HG02870 (cell line): Measurements from ENCODE around the gene UNC5C.

Experiments
- ATAC-seq: cut with Tn5 transposase; IDR thresholded peaks from one replicate; pipeline ENCODE4 v1.9.1; 2021; ENCODE audit warnings: mild to moderate bottlenecking, moderate library complexity; ENCODE audit not compliant: unreplicated experiment

UNC5C gene

GRCh38 chr4:95410387-95410977 is 138.3 kb downstream of the UNC5C start:
- ATAC-seq = no peak

DNA sequence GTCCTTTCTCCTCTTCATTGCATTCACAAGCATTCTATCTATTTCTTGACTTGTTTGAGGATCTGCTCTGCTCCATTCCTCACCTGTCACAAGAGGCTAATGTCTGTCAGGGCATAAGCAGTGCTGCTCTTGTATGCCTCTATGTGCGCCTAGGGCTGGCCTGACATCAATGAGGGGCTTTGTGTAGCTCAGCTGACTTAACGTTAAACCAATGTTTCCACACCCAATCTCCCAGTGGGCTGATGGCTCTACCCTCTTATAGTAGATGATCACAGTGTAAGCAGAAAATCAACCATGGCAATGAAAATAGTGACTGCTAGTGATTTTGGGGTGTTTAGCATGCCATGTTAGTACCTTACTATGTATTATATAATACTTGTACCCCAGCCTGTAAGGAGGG is 139.0 kb downstream of the UNC5C start:
- ATAC-seq = no peak

DNA sequence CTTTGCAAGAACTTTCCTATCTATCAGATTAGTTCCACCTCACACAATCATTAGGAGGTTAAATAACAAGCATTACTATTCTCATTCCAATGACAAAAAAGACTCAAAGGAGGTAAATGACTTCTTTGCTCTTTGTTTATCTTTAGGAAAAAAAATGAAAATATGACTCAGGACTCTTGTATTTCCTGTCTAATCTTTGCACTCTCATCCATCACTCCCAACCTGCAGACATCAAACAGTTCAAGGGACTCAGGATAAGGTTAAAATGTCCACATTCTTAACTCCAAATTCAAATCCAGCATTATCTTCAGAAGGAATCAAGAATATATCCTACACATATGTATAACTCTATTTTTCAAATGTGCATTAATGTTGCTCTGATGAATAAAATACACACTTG is 139.6 kb downstream of the UNC5C start:
- ATAC-seq = no peak

- ATAC-seq = no peak
Observed at GRCh38 chr4:95402299-95402698, 146.5 kb downstream of the UNC5C start.

DNA sequence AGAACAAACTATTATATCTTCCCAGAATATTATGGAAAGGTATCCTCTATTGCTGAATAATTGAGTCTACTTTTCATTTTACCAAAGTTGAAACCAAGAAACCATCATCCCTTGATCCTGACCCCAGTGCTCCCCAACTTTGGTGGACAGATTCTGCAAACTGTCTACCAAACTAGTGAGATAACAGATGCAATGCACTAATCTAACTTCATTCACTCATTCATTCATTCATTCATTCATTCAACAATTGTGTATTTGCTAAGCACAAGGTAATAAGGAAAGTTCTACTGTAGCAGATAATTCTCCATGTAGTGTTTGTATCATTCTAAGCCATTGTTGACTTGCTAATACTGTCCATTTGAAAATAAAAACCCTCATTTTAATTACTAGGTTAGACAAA is 150.6 kb downstream of the UNC5C start:
- no peak for ATAC-seq

DNA sequence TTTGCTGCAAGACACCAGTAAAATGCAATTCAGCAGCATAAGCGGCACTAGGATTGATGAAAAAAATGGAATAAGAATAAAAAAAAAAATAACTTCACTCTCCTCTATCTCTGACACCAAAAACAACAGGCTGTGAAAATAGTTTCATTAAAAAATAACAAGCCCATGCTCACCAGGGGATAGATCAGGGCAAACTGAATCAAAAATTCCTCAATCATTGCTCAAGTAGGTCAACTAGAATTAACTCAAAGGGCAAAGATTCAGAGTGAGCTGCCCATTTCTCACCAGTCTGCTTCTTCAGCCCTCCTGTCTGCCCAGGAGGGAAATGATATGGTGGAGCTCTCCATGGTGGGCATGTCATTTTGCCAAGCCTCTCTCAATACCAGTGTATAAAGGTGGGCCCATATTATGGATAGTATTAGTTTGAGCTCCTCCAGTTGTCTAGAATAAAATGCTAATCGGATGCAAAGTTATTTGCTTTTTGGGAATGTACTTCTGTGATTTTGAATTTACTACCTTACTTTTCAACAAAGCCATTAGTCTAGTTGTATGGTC is 153.9 kb downstream of the UNC5C start:
- ATAC-seq = no peak

- ATAC-seq = no peak
Observed at GRCh38 chr4:95393821-95394220, 155.0 kb downstream of the UNC5C start.

GRCh38 chr4:95388911-95389310 is 159.9 kb downstream of the UNC5C start:
- no peak for ATAC-seq

GRCh38 chr4:95387719-95388118 is 161.1 kb downstream of the UNC5C start:
- no peak for ATAC-seq

GRCh38 chr4:95386410-95386809 is 162.4 kb downstream of the UNC5C start:
- no peak for ATAC-seq

- ATAC-seq = no peak
Observed at GRCh38 chr4:95381843-95382580, 166.8 kb downstream of the UNC5C start.

DNA sequence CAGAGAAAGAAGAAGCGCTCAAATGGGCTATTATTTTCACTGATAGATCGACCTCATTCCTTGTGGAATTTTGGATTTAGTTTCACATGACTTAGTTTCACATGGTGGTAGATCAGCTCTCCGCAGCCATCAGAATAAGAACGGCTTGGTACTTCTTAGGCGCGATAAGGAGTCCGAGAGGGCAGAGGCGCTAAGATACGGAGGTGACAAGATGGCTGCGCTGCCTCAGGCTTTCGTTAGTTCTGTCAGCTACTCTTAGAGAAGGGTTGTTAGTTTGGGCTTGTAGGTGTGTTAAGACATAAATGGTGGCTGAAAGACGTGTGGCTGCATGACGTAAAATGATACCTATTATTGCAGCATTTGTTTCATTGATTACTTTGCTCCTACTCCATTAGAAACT is 169.1 kb downstream of the UNC5C start:
- no peak for ATAC-seq

GRCh38 chr4:95377366-95377900 is 171.3 kb downstream of the UNC5C start:
- ATAC-seq = no peak

DNA sequence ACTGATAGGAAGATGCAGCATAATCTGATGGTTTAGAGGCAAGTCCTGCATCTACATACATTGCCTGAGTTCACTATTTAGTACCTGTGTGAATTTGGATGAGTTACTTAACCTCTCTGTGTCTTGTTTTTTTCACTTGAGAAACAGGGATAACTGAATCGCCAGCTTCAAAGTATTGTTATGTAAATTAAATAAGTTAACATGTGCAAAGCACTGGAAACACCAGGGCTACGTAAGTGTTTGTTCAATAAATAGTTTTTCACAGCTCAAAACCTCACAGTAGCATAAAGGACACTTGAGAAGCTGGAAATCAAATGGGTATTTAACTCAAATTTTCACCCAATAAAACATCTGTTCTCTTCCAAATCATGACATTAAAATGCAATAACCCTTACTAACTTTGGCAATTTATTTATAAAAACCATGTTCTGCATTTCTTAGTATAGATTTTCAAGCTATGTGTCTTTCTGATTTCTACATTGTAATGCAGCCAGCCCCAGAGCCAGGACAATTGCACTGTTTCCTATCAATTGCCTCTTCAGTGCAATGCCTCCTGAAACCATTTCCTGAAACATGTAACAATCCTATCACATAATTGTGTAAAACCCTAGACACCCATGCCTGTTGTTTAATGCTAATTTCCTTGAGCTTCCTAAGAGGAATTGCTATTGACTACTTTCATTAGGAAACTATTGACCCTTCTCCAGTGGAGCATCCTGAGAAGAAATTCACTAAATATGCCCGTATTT is 177.1 kb downstream of the UNC5C start:
- no peak for ATAC-seq

GRCh38 chr4:95367824-95368223 is 180.9 kb downstream of the UNC5C start:
- ATAC-seq = no peak

- ATAC-seq = no peak
Observed at GRCh38 chr4:95363966-95364365, 184.8 kb downstream of the UNC5C start.

DNA sequence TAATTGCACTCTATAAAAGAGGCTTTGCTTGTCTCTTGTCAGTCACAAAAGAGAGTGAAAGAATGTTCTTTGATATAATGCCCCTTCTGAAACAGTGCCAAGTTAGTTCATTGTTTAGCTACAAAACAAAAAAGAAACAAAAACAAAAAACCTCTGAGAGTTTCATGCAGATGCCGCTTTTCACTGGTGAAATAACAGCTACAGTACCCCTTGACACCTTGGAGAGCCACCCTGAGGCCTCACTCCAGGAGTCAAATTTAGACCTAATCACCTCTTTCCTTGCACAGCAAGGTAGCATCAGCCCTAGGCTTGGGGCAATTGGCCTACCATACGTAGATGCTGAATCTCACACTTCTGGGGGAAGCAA is 185.2 kb downstream of the UNC5C start:
- no peak for ATAC-seq

DNA sequence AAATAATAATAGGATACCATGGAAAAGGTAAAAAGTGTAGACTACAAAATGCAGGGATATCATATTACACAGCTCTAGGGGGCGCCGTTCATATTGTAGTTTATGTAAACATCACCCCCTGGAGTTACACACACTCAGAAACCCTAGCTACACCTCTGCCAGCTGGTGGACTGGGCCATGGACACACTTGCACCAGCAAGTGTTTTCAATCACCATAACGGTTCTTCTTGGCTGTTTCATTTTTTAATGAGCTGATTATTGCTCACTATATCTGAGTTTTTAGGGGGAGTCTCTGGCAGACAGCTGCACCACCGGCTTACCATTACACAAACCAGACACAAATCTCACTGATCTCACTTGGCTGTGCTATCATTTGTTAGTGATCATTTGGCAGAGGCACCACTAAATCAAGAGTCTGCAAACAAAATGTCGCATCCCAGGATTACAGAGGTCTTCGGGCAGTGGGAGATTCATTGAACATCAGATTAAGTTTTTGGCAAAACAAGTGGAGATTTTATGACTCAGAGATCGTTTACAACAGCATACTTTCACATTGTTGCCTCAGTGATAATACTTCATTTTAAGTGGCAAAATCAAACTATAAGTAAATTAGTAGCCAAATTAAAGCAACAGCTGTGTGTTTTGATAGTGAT is 185.7 kb downstream of the UNC5C start:
- ATAC-seq = no peak

DNA sequence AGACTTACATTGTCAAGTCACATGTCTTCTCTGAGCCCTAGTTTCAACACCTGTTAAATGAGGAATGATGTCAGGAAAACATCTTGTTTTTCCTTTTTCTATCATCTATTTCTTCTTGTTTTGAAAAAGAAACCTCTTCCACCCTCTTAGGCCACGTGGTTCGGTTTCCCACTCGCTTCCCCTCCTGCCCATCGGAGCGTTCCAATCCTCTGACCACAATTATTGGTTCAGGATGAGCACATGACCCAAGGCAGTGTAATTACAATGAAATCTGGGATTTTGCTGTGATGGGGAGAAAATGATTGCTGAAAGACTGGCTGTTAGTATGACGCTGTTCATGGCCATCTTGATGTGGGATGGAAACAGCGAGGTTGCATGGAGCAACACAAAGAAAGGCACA is 186.7 kb downstream of the UNC5C start:
- no peak for ATAC-seq

GRCh38 chr4:95361696-95361965 is 187.1 kb downstream of the UNC5C start:
- no peak for ATAC-seq

DNA sequence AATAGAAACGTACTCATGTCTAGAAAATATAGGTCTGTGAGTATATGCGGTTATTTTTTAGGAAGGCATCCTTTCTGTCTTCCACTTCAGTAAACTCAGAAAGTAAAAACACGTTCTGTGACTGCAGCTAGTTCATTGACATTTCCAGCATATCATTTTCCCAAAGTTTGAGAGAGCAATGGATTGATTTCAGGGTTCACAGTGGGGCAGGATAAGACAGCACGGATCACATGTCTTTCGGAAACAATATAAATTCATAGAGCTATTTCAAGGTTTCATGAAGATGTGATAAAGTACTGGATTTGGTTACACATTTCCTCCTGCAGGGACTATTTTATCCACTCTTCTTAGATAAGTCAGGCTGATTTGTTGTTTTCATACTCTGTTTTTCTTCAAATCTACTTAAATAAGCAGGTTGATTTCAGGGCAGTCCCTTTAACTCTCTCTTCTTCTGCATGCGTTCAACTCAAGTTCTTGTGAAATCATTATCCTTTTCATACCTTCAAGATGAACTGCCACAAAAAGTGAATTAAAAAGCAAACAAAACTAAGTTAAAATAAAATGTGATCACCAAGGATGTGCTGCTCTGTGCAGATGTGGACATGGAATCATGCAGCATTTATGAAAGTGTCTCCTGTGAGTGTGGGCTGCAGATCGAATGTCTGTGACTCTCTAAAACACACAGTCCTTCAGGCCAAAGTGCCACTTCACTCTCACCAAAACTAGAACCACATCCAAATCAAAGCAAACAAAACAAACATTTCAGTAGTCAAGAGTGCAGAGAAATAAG is 187.7 kb downstream of the UNC5C start:
- no peak for ATAC-seq
